Measurements from ENCODE around the gene FBXO36. TPM values are rescaled to one million over a fixed set of nuclear protein-coding genes. Genes with fewer than 3 reads are reported as not detected.

Gene FBXO36
- total RNA-seq, 2 donors from 2014 or later: 0.52 to 2.0 TPM

DNA sequence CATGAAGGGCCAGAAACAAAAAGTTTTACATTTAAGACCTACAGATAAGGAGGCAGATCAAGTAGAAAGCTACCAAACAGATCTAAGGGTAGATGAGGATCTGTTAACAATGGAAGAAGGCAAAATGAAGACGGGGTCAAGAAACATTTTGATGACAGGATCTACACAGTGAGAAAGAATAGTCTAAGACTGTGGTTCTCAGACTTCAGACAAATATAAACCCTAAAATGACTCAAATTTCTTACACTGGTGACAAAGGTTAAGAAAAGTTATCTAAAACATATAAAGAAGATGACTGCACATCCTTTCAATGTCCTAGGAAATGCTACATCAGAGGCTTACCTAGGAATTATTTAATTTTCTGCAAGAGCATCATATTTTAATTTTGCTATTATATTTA is 34.9 kb upstream of the FBXO36 start:
- WGBS, 2 donors: 88 to 94% methylated on average over 1 of the region's 1 CpG
- H3K27ac ChIP-seq: no peak overlapping the region
- intact Hi-C loops (cut with DNase I): no loop called here

DNA sequence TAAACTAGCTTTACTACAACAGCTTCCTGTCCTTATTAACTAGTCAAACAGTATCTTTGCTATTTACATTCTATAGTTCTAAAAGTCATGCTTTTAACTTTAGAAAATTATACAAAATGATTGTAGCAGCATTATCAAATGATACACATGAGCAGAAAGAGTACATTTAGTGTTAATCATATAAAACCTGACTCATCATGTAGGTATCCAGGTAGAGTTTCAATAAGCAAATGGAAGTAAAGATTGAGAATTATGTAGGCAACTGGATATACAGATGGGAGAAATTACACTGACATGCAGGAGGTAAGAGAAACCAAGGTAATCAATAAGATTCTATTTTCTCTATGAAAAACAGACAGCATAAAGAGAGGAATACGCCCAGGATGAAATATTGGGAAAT is 34.3 kb upstream of the FBXO36 start:
- ATAC-seq (no peak), DNase-seq (no peak)
- WGBS, 2 donors: 100% methylated on average over 1 of the region's 1 CpG
- Histone ChIP-seq H3K4me3 (no peak overlapping the region), H3K4me1 (peaks cover 11% of the 10 kb centered on the region), H3K36me3 (replicated peaks in 1 of 2; ENCODE audit: insufficient read depth in 1 of 2, low read depth in 2 of 2) (no peaks in the 10 kb centered on the region), H3K9me3 (no peaks in the 10 kb centered on the region), H3K27me3 (no peaks in the 10 kb centered on the region), H3K27ac (no peak overlapping the region)
- intact Hi-C loops (cut with DNase I): no loop called here
- TF ChIP-seq POLR2A (IDR thresholded peaks at IDR 0.05): no peak
- TF ChIP-seq, protein P1, sequence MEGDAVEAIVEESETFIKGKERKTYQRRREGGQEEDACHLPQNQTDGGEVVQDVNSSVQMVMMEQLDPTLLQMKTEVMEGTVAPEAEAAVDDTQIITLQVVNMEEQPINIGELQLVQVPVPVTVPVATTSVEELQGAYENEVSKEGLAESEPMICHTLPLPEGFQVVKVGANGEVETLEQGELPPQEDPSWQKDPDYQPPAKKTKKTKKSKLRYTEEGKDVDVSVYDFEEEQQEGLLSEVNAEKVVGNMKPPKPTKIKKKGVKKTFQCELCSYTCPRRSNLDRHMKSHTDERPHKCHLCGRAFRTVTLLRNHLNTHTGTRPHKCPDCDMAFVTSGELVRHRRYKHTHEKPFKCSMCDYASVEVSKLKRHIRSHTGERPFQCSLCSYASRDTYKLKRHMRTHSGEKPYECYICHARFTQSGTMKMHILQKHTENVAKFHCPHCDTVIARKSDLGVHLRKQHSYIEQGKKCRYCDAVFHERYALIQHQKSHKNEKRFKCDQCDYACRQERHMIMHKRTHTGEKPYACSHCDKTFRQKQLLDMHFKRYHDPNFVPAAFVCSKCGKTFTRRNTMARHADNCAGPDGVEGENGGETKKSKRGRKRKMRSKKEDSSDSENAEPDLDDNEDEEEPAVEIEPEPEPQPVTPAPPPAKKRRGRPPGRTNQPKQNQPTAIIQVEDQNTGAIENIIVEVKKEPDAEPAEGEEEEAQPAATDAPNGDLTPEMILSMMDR (IDR thresholded peaks at IDR 0.05): no peak

More for the DNA sequence above, 34.9 kb upstream of the FBXO36 start:
- Histone ChIP-seq H3K9me3 (no peaks in the 10 kb centered on the region), H3K36me3 (replicated peaks in 1 of 2; ENCODE audit: insufficient read depth in 1 of 2, low read depth in 2 of 2) (no peaks in the 10 kb centered on the region), H3K27me3 (no peaks in the 10 kb centered on the region), H3K4me3 (no peak overlapping the region), H3K4me1 (peaks cover 11% of the 10 kb centered on the region)
- TF ChIP-seq POLR2A (IDR thresholded peaks at IDR 0.05): no peak
- TF ChIP-seq, protein P1 (IDR thresholded peaks at IDR 0.05): no peak
- ATAC-seq: no peak
- no peak for DNase-seq

DNA sequence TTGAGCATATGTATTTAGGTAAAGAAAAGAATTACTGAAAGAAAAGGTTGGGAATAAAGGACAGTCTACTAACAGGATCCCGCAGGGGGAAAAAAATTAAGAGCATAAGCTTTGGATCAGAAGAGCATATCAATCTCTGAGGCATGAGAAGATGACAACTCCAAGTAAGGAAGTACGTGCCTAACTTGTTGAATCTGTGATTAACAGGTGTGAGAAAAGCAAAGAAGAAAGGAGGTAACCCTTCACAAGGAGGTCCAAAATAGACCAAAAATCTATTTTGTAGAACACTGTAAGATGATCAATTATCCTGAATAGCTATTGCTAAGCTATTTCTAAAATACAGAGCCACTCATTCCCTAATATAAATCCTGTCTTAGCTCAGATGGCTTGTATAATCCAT is 33.3 kb upstream of the FBXO36 start:
- Histone ChIP-seq H3K4me3 (no peak overlapping the region), H3K27me3 (no peaks in the 10 kb centered on the region), H3K27ac (no peak overlapping the region), H3K9me3 (no peaks in the 10 kb centered on the region), H3K36me3 (replicated peaks in 1 of 2; ENCODE audit: insufficient read depth in 1 of 2, low read depth in 2 of 2) (no peaks in the 10 kb centered on the region), H3K4me1 (peaks cover 11% of the 10 kb centered on the region)
- TF ChIP-seq POLR2A (IDR thresholded peaks at IDR 0.05): no peak
- TF ChIP-seq, protein P1 (IDR thresholded peaks at IDR 0.05): no peak
- ATAC-seq (no peak), DNase-seq (no peak)
- intact Hi-C loops (cut with DNase I): no loop called here
- WGBS, 2 donors: 53 to 61% methylated on average over 2 of the region's 2 CpGs

DNA sequence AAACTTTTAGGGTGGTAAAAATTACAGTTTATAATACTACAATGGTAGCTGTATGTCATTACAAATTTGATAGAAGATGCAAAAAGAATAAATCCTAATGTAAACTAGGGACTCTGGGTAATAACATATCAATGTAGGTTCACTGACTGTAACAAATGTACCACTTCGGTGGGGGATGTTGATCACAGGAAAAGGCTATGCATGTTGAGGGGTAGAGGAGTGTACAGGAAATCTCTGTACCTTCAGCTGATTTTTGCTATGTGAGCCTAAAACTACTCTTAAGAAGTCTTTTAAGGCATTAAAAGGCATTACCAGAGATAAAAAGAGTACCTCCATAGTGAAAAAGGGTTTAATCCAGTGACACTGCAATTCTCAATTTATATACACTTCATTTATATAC is 25.4 kb upstream of the FBXO36 start:
- no peaks in the 10 kb centered on the region for H3K36me3 ChIP-seq (replicated peaks in 1 of 2; ENCODE audit: insufficient read depth in 1 of 2, low read depth in 2 of 2)
- no peak for DNase-seq
- no peak overlapping the region for H3K4me3 ChIP-seq
- H3K4me1 ChIP-seq: peaks cover 4% of the 10 kb centered on the region
- intact Hi-C loops (cut with DNase I): no loop called here
- H3K27ac ChIP-seq: no peak overlapping the region
- TF ChIP-seq, protein P1 (IDR thresholded peaks at IDR 0.05): no peak
- no peak for TF ChIP-seq POLR2A (IDR thresholded peaks at IDR 0.05)
- WGBS, 2 donors: 62 to 100% methylated on average over 1 of the region's 1 CpG
- H3K27me3 ChIP-seq: no peaks in the 10 kb centered on the region
- no peaks in the 10 kb centered on the region for H3K9me3 ChIP-seq
- ATAC-seq: no peak

DNA sequence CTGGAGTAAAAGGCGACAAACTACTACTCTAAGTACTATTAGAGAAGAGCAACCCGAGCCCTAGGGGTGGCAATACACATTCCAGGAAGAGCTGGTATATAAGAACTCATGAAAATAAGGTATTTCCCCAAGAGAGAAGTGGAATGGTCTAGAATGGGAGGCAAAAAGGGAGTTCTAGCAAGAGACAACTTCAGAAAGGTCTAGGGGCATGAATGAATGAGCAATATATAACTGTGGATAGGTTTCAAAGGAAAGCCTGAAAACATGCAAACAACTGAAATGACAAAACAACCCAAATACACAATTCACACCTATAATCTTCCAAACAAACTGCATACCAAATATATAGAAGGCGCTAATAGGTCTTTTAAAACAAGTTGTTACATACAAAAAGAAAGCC is 22.7 kb upstream of the FBXO36 start:
- no peak for DNase-seq
- 97 to 99% methylated on average over 3 of the region's 3 CpGs for WGBS, 2 donors
- no peaks in the 10 kb centered on the region for H3K36me3 ChIP-seq (replicated peaks in 1 of 2; ENCODE audit: insufficient read depth in 1 of 2, low read depth in 2 of 2)
- H3K4me3 ChIP-seq: no peak overlapping the region
- H3K27me3 ChIP-seq: no peaks in the 10 kb centered on the region
- H3K27ac ChIP-seq: no peak overlapping the region
- H3K4me1 ChIP-seq: peaks cover 7% of the 10 kb centered on the region
- TF ChIP-seq, protein P1 (IDR thresholded peaks at IDR 0.05): no peak
- TF ChIP-seq POLR2A (IDR thresholded peaks at IDR 0.05): no peak
- H3K9me3 ChIP-seq: no peaks in the 10 kb centered on the region
- intact Hi-C loops (cut with DNase I): no loop called here
- ATAC-seq: no peak

All from body of pancreas (tissue), 4 donors.